Body of pancreas (tissue), 4 donors: ENCODE results near the gene NFS1. TPM values are rescaled to one million over a fixed set of nuclear protein-coding genes. Genes with fewer than 3 reads are reported as not detected.

ENCODE experiments used
- ATAC-seq: fragments of 150-250 bp; one replicate; pipeline ENCODE4 v1.9.1; 2016
- DNase-seq, 4 donors: peaks; one replicate each; pipeline ENCODE4 v3.0.0-alpha.2; 2019
- H3K27ac ChIP-seq, 4 donors: fragments of 200-600 bp; sonication (generic); 1 replicate in 3 of 4; 2 replicates in 1 of 4; pipeline versions ENCODE4 v1.5.1 to v1.6.1; 2016 to 2019; ENCODE audit warnings: mild to moderate bottlenecking in 1 of 4, mixed read lengths in 1 of 4, moderate library complexity in 1 of 4
- H3K27me3 ChIP-seq, 2 donors: fragments of 200-600 bp; sonication (generic); one replicate each; pipeline ENCODE4 v1.6.0; 2016; ENCODE audit warnings: mild to moderate bottlenecking in 1 of 2
- H3K36me3 ChIP-seq, 2 donors: fragments of 200-600 bp; sonication (generic); replicated peaks in 1 of 2; 2 replicates each; pipeline ENCODE4 v1.5.1; 2016; ENCODE audit warnings: low read depth in 2 of 2; ENCODE audit not compliant: insufficient read depth in 1 of 2
- H3K4me1 ChIP-seq: fragments of 200-600 bp; sonication (generic); one replicate; pipeline ENCODE4 v1.6.0; 2016
- H3K4me3 ChIP-seq, 2 donors: fragments of 200-600 bp; sonication (generic); 1 replicate in 1 of 2; 2 replicates in 1 of 2; pipeline ENCODE4 v1.5.1; 2016 to 2019
- H3K9me3 ChIP-seq, 3 donors: fragments of 200-600 bp; sonication (generic); 1 replicate in 2 of 3; 2 replicates in 1 of 3; pipeline ENCODE4 v1.5.1; 2016
- POLR2A ChIP-seq, 3 donors: fragments of 450-650 bp; IDR thresholded peaks; one replicate each; pipeline ENCODE4 v1.6.1; 2016; ENCODE audit warnings: antibody characterized with exemption in 3 of 3, mild to moderate bottlenecking in 2 of 3
- WGBS, 2 donors: methylation state at CpG; one replicate each; pipeline ENCODE4 v1.1.5; 2017; 5-methylcytosine and 5-hydroxymethylcytosine counted together
- intact Hi-C: fragments of 100-400 bp; cut with DNase I; formaldehyde crosslinking; loops from one replicate; pipeline ENCODE4 v1.15.1; 2023
- total RNA-seq, 2 donors: library from RNA; depleted of rRNA; stranded (reverse); fragments of >200 nt; gene quantifications; one replicate each; pipeline ENCODE4 v1.1.0, GENCODE V29; 2016
- TF ChIP-seq, protein P1 (sequence below), 7 experiments: fragments of 450-650 bp in 4 of 7; fragments of 200-600 bp in 3 of 7; sonication (generic) in 3 of 7; IDR thresholded peaks; one replicate each; pipeline ENCODE4 v1.5.1; 2016 to 2019; ENCODE audit warnings: antibody characterized with exemption in 7 of 7

NFS1 gene
- total RNA-seq, 2 donors from 2014 or later: 15.8 to 22.1 TPM

DNA sequence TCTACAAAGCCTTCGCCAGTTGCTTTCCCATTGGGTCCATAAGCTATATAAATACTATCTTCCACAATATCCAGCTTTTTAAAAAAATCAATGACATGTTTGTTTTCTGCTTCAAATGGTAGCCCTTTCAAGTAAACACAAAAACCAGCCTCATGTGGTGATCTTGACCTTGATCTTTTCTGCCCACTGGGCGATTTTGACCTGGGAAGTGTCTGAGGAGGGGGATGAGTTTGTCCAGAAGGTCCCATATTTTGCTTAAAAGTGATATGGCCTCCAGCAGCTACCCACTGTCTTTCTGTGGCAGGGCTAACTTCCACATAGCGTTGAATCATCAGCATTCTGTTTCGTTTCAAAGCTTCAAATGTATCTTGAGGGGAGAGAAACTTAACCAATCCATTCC lies 45.3 kb downstream of the NFS1 start:
- DNase-seq (no peak), ATAC-seq (no peak)
- no peak for TF ChIP-seq POLR2A (IDR thresholded peaks at IDR 0.05)
- TF ChIP-seq, protein P1, sequence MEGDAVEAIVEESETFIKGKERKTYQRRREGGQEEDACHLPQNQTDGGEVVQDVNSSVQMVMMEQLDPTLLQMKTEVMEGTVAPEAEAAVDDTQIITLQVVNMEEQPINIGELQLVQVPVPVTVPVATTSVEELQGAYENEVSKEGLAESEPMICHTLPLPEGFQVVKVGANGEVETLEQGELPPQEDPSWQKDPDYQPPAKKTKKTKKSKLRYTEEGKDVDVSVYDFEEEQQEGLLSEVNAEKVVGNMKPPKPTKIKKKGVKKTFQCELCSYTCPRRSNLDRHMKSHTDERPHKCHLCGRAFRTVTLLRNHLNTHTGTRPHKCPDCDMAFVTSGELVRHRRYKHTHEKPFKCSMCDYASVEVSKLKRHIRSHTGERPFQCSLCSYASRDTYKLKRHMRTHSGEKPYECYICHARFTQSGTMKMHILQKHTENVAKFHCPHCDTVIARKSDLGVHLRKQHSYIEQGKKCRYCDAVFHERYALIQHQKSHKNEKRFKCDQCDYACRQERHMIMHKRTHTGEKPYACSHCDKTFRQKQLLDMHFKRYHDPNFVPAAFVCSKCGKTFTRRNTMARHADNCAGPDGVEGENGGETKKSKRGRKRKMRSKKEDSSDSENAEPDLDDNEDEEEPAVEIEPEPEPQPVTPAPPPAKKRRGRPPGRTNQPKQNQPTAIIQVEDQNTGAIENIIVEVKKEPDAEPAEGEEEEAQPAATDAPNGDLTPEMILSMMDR (IDR thresholded peaks at IDR 0.05): no peak
- intact Hi-C loops: no loop called here
- WGBS, 2 donors: 86 to 96% methylated on average over 4 of the region's 4 CpGs
- Histone ChIP-seq H3K36me3 (peaks cover 0 to 14% of the 10 kb centered on the region in 2 donors), H3K4me1 (peaks cover 23% of the 10 kb centered on the region), H3K27me3 (no peaks in the 10 kb centered on the region), H3K4me3 (no peak overlapping the region), H3K9me3 (no peaks in the 10 kb centered on the region), H3K27ac (no peak overlapping the region)

DNA sequence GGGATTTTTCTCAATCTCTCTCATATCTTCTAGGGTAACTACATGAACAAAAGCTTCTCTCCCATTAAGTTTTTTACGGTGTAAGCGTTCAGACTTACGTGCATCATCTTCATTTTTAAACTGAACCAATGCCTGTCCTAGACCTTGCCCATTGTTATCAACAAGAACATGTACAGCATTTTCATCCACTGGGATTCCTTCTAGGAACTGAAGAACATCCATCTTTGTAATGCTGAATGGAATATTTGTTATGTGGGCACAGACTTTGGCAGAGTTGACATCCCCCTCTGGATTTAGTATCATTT lies 45.8 kb downstream of the NFS1 start:
- no peak for DNase-seq
- no peak overlapping the region for H3K27ac ChIP-seq
- intact Hi-C loops: no loop called here
- TF ChIP-seq, protein P1 (IDR thresholded peaks at IDR 0.05): no peak
- TF ChIP-seq POLR2A (IDR thresholded peaks at IDR 0.05): no peak
- no peaks in the 10 kb centered on the region for H3K27me3 ChIP-seq
- peaks cover 18% of the 10 kb centered on the region for H3K4me1 ChIP-seq
- ATAC-seq: no peak
- WGBS, 2 donors: 99% methylated on average over 3 of the region's 3 CpGs
- no peak overlapping the region for H3K4me3 ChIP-seq
- H3K36me3 ChIP-seq: peaks cover 0 to 14% of the 10 kb centered on the region in 2 donors
- no peaks in the 10 kb centered on the region for H3K9me3 ChIP-seq

DNA sequence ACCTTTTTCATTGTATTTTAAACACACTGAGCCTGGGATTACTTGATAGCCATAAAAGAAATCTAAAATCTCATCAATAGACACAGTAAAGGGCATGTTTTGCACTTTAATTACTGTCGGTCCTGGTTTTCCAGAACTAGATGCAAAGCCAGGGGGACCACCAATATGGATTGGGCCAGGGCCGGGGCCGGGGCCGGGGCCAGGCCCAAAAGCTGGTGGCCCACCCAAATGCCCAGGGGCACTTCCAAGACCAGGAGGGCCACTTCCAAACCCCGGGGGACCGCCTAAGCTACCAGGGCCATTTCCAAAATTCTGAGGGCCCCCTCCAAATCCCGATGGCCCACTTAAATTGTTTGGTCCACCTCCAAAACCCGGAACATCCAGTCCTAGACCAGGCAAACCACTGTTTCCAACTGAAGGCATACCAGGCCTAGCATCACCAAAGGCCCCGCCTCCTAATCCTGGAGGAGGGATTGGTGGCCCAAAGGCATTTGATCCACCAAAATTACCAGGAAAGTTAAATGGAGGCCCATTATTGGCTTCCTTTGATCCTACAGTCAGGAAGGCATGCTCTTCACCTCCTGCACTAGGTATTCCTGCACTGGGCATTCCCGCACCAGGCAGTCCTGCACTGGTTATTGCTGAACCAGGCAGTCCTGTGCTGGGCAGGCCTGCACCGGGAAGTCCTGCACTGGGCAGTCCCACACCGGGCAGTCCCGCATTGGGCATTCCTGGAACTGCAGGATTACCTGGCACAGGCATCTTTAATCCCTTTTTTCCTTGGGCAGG lies 46.3 kb downstream of the NFS1 start:
- Histone ChIP-seq H3K27me3 (no peaks in the 10 kb centered on the region), H3K4me3 (no peak overlapping the region), H3K9me3 (no peaks in the 10 kb centered on the region), H3K4me1 (peaks cover 14% of the 10 kb centered on the region), H3K27ac (no peak overlapping the region), H3K36me3 (peaks cover 0 to 14% of the 10 kb centered on the region in 2 donors)
- intact Hi-C loops: no loop called here
- DNase-seq (no peak), ATAC-seq (no peak)
- WGBS, 2 donors: 95% methylated on average over 8 to 13 of the region's 13 CpGs
- TF ChIP-seq, protein P1 (IDR thresholded peaks at IDR 0.05): no peak
- no peak for TF ChIP-seq POLR2A (IDR thresholded peaks at IDR 0.05)

DNA sequence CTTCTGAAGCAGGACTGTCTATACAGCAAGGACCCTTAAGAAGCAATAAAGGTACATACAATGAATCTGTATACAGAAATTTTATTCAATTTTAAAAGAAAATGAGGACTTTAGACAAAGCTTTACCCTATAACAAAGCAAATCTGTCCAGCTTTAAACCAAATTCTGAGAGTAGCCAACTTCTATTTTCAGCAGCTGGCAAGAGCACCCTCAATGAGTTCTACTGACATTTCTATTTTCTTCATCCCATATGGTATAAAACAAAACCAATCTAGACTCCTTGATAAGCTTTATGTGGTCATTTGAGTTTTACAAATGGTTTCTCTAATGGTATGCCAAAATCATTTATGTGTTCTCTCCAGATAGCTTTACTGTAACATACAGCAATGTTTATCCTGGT lies 47.2 kb downstream of the NFS1 start:
- H3K27me3 ChIP-seq: no peaks in the 10 kb centered on the region
- intact Hi-C loops: no loop called here
- no peak overlapping the region for H3K4me3 ChIP-seq
- TF ChIP-seq, protein P1 (IDR thresholded peaks at IDR 0.05): no peak
- TF ChIP-seq POLR2A (IDR thresholded peaks at IDR 0.05): no peak
- peaks cover 6% of the 10 kb centered on the region for H3K4me1 ChIP-seq
- H3K9me3 ChIP-seq: no peaks in the 10 kb centered on the region
- no peak for DNase-seq
- no peak for ATAC-seq
- H3K36me3 ChIP-seq: peaks cover 0 to 14% of the 10 kb centered on the region in 2 donors
- no peak overlapping the region for H3K27ac ChIP-seq

DNA sequence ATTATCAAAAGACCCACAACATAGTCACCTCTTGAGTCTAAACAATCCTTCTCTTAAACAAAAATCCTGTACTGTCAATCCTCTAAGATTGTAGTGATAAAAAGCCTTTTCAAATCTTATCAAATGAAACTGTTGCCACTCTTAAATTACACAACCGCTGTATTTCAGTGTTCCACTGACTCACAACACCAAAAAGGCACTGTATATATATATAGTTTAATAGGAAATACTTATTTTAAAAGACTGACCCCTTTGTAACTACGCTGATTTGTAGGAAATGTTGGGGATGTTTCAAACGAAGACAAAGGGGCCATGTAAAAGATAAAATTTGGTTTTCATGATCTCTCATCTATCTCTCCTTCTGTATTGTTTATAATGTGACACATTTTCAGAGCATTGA lies 48.5 kb downstream of the NFS1 start:
- Histone ChIP-seq H3K4me3 (no peak overlapping the region), H3K36me3 (peaks cover 0 to 14% of the 10 kb centered on the region in 2 donors), H3K4me1 (peaks cover 5% of the 10 kb centered on the region), H3K27me3 (no peaks in the 10 kb centered on the region), H3K27ac (no peak overlapping the region), H3K9me3 (no peaks in the 10 kb centered on the region)
- no peak for TF ChIP-seq POLR2A (IDR thresholded peaks at IDR 0.05)
- TF ChIP-seq, protein P1 (IDR thresholded peaks at IDR 0.05): no peak
- DNase-seq (no peak), ATAC-seq (no peak)
- intact Hi-C loops: no loop called here
- 61 to 72% methylated on average over 3 of the region's 3 CpGs for WGBS, 2 donors
